ENCODE measurements around the gene CEP104.

CEP104 gene
- total RNA-seq, result 52.0 reads per million, percentile 69 among the genes with 10 or more reads in this experiment

DNA sequence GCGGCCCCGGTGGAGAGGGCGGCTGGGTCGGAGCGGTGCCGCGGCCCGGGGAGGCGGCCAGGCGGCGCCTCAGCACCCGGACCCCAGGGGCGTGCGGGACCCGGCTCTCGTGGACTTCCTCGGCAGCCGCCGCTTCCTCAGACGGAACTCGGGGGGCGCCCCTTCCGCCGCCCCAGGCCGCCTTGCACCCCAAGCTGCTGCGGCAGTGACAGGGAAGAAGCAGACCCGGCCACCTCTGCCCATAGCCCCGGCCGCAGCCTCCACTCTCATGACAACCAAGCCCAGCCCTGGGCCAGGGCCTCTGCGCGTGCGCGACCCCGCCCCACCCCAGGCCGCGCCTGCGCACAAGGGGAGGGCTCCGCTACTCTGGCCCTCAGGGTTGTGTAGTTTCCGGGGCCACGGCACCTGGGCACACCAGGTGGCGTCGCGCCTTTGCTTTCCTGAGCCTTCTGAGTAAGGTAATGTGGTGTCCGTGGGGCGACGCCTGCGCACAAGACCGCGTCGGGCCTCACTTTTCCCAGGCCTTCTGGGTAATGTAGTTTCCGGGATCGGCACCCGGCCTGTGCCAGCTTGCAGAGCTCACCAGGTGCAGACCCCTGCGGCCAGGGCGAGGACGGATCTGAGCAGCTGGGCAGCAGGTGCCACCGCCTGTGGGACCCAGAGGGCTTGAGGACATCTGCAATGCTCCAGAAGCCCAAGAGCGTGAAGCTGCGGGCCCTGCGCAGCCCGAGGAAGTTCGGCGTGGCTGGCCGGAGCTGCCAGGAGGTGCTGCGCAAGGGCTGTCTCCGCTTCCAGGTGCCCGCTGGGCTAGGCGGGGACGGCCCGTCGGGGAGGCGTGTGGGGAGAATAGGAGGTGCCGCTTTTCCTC, at the start of gene CEP104, which contains the start of gene DFFB:
Gene CEP104, minus strand, starts transcription at position 289 of the 868 bp plus-strand sequence. CDS start 4,804 bp downstream, outside the sequence.
Gene DFFB, plus strand, starts transcription at position 554 of the 868 bp plus-strand sequence. Its CDS starts 128 bp downstream, at position 682.
- peak; percentile 95 for DNase-seq

DNA sequence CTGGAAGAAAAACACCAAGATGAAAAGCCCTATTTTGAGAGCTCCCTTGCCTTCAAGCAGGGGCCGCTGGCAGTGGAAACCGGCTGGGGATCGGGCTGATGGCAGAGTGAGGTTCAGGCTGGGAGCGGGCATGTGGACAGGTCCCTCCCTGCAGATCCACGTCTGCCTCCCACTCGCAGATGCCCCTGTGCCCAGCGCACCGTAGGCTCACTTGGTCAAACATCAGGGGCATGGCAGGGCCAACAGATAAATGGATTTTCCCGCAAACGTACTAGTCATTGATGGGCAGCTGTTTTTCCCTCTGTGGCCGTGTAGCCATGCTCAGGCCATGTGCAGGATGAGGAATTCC, 49.6 kb upstream of the CEP104 start:
- DNase-seq, result no peak

DNA sequence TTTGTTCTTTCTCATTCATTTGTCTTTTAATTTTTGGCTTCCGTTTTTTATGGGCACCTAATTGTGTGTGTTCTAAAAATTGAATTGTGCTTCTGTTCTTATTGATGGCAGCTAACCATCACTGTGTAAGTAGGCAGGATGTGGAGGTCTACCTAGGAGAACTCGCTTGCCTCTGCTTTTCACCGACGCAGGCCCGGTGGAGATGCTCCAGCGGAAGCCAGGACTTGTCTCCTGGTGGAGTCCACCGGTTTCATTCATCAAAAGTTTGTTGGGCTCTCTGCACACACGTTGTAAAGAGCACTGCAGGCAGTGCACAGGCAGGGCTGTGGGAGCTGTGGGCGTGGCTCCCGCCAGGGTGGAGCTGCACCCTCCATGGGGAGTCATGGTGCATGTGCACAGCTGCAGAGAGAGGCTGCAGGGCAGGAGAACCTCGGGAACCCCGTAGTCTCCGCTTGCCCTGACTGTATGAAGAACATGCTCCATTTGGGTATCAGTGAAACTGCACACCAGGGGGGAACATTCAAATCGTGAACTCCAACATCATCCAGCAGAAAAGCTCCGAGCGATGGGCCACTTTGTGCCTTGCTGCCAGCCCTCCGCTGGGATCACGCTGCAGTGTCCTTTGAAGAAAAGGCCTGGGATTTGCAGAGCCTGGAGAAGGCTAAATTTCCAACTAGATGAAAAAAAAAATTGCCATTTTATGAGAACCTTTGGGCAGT, 49.1 kb upstream of the CEP104 start:
- DNase-seq, result no peak

DNA sequence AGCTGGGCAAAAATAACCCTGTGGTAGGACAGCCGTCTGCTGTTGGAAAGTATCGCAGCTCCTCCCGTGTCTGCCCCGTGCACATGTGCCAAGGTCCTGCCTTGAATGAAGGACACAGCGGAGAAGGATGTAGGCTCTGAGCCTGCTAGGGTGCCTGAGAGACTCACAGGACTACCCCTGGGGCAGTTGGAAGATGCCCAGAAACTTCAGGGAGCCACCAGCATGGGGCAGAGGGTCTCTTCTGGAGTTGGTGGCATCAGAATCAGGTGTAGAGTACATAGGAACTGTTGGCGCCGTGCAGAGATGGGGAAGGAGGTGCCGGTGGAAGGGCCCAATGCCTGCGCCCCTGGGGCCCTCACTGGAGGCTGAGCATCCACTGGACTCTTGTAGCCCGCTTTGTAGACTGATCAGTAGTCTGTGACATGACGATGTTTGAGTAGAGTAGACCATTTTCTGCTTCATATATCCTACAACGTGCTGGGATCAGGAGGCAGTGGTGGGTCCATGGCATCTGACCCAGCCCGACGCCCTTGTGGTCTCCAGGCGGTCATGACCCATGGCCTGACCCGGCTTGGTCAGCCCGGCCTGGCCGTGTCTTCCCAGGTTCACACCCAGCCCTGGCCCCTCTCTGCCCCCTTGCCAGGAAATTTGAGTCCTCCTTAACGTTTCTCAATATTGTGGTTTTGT, 48.4 kb upstream of the CEP104 start:
- DNase-seq, result no peak

DNA sequence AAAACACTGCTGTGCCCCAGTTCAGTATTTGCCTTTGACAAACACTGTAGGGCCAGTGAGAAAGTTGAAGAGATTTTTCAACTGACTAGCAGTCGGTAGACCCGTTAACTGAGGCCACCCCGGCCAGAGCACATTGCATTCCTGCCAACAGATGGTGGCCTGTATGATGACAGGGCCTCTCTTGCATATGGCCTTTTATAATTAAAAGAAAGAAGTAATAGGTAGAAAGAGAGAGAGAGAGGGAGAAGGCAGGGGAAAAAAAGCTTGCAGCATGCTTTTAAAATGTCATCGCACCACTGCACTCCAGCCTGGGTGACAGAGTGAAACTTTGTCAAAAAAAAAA, 47.8 kb upstream of the CEP104 start:
- DNase-seq, result no peak

DNA sequence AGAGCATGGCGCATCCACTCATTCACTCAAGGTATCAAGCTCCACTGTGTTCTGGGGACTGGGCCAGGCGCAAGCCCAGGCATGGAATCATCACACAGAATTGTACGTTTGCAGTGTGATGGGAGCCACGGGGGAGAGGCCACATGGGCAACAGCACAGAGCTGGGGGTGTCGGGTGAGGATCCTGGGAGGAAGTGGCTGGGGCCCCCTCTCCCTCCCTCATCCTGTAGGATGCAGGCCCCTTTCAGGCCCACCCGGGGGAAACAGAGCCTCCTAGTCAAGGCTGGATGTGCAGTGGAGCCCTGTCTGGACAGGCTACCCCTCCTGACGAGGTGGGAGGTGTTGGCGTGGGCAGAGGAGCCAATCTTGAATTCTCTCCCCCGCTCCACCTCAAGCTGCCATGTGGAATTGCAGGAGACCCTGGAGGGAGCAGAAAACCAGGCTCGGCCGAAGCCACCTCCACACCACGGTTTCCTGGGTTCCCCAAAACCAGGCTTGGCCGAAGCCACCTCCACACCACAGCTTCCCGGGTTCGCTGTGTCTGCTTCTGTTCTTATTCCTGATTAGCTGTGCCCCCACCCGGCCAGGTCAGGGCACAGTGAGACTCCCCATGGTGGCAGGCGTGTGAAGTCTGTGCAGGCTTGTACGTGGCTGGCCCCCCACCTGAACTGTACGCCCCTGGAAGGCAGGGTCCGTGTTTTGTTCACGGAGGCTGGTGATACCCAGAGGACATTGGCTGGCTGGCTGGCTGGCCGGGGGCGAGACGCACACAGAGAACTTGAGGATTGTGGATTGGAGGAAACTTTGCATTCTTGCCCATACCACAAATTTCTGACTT, 47.2 kb upstream of the CEP104 start:
- DNase-seq, result no peak

DNA sequence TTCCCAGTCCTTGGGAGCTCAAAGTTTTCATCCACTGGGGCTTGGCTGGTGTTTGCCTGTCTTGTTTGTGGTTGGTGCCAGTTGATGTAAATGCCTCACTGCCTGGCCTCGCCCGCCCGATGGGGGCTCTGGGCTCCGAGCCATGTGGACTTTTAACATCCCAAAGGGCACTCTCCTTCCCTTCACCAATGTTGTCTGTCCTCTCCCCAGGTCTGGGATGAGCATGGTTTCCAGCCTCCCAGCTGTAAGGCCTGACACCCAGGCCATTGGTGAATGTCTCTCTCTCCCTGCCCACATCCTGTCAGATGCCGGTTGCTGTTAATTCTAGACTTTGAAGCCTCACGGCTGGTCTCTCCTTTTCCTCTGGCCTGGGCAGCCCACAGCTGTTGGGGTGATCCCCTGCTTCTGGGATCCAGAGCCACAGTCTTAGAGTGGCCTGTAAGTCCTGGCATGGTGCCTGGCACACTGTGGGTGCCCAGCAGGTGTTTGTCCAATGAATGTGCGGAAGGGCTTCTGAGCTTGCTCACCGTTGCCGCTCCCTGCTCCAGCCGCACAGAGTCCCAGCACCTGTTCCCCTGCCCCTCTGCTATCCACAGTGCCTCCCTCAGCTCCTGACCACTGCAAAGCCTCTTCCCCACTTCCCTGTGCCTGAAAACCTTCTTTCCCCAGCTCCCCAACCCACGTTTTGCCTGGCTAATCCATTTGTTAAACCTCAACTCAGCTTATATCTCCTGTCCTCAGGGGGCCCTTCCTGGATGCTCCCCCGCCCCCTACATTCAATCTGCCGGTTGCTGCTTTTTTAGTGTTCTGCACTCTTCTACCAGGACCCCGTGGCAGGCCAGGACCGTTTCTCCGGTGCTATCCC, 46.4 kb upstream of the CEP104 start:
- DNase-seq, result no peak

DNA sequence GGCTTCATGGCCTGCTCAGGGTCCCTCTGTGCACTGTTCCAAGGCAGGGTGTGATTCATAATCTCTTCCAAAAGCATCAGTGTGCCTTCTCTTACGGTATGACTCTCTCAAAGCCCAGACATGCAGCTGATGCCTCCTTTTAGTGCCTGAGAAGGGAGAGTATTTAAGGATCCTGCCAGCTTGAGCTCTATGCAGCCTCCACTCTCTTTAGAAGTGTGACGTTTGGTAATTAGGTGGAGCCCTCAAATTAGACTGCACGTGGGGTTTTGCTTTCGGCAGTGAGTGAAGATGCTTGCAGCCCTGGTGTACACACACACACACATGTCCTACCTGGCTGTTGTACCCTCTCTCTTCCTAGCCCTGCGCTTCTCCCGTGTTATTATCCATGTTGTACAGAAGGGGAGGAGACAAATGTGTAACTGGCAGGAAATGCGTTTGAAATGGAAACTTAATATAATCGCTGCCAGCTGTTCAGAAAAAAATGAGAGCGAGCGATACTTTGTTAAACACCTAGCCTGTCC, 45.6 kb upstream of the CEP104 start:
- DNase-seq, result no peak

DNA sequence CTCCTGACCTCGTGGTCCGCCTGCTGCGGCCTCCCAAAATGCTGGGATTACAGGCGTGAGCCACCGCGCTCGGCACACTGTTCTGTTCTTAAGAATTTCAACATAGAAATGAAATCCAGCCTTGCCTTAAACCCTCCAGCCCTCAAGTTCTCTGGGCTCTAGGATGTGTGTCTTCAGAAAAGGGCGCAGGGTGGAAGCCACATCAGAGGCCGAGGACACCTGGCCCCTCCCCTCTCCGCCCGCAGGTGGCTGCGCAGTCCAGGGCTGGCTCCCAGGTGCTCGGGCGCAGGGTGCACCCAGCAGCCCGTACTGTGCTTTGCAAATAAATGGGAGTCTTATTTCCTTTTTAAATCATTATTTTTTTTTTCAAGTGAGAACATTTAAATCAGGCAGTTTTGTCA, 45.1 kb upstream of the CEP104 start:
- no peak for DNase-seq

DNA sequence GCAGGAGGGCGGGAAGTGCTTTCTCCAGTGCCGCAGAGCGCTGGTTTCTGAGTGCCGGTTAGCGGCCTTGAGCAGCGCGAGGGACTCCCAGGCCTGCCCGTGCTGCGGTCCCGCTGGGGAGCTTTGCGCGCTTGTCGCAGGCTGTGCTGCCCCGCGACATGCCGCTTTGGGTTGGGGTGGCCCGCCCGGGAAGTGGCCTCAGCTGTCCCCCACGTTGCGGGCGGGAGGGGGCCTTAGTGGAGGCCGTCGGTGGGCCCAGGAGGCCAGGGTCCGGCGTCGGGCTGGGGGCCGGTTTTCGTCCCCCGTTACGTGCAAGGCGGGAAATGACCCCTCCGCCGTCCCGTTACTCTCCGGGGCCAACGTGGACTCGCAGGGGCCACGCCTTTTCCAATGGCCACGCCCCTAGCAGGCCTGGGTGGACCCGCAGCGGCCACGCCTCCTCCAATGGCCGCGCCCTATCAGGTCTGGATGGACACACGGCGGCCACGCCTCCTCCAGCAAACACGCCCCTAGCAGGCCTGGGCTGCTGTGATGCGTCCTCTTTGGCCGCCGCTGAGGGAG, 44.0 kb upstream of the CEP104 start:
- DNase-seq, result peak; percentile 67

DNA sequence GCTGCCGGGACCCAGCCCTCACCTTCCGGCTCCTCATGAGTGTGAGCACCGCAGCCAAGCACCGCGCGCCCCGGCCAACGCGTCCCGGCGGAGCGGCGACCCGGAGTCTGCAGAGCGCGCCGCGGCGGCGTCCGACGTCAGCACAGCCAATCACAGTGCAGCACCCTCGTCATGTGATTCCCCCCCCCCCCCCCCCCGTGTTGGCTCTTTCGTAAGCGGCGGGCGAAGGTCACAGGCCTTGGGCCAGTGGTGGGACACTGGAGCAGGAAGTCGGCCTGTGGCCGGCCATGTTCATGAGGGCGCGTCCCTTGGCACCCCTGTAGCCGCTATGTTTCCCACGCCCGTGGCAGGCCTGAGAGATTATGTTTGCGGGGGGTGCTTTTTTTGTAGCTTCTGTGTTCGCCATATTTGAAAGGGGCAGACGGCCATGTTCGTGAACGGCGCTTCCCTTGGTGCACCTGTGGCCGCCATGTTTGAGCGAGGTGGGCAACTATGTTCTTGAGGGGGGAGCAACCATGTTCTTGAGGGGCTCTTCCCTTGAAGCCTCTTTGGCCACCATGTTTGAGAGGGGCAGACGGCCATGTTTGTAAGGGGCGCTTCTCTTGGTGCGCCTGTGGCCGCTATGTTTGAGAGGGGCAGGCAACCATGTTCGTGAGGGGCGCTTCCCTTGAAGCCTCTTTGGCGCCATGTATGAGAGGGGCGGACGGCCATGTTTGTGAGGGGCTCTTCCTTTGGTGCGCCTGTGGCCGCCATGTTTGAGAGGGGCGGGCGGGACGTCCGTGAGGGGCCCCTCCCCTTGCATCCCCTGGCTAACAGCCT, 43.3 kb upstream of the CEP104 start, which contains the start of gene C1orf174:
Gene C1orf174, minus strand, starts transcription at position 123 of the 819 bp plus-strand sequence. Its CDS starts 86 bp downstream, at position 37.
- peak; percentile 92 for DNase-seq

DNA sequence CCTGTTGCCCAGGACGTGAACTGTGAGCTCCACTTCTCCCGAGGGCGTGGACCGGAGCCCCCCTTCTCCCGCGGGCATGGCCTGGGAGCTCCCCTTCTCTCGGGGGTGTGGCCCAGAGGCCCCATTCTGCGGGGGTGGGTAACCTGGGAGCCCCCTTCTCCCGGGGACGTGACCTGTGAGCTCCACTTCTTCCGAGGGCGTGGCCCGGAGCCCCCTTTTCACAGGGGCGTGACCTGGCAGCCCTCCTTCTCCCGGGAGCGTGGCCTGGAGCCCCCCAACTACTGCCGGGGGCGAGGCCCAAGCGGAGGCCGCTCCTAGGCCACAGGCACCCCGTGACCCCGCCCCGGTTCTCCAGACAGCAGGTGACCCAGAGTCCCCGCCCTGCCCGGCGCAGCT, 42.7 kb upstream of the CEP104 start:
- DNase-seq, result no peak

DNA sequence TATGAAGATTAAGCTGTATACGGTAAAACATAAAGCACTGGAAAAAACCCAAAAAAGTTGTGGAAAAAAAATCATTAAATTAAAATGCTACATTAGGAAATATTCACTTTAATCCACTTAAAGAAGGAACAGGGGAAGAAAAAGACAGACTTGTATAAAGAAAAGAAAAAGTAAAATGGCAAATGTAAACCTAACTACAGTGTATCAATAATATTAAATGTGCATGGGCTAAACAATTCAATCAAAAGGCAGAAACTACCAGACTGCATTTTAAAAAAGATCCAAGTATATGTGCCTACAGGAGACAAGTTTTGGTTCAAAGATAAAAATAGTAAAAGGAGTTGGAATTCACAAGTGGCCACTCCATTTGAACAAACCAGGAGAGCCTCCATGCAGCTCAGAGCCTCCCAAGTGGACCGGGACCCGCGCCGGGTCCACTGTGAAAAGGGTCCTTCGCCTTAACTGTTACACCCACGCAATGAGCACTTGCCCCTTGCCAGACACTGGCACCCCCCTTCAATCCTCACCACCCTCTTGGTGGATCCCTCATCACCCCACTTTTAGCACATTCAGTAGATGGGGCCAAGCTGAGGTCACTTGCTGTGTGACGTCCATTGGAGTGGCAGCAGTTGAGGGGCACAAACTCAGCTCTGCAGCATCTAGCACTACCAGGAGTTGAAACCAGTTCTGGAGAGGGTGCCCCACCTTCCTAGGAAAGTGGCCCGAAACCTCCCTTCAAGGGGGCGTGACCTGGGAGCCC, 42.2 kb upstream of the CEP104 start:
- no peak for DNase-seq

DNA sequence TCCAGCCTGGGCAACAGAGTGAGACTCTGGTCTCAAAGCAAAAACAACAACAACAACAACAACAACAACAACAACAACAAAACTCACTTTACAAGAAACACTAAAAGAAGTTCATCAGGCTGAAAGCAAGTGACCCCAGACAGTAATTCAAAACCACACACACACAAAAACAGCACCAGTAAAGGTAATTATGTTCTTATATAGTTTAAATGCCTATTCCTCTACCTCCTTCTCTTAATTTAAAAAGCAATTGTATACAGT, 41.4 kb upstream of the CEP104 start:
- no peak for DNase-seq

DNA sequence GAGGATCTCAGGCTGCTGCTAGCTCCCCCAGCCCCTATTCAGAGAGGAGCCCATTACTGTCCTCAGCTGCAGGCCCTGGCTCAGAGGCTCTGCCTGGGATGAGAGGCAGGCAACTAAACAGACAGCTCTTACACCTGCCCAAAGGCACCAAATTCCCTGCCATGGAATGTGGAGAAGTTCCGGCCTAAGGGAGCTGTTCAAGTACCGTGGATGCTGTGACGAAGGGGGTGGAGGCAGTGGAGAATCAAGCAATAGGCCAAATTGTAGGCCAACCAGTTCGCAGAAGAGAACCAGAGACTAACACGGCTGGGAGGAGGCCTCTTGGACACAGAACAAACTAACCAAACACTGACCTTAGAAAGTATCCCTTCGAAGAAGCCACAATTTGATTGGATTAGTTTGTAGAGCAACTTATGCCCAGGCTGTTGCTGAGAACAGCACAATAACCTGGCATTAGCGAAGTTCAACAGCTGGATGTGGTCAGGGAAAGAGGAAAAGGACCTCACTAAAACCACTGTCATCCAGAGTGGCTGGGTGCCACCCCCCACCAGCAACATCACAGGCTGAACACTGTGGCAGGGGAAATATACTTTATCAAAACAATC, 39.5 kb upstream of the CEP104 start:
- no peak for DNase-seq

DNA sequence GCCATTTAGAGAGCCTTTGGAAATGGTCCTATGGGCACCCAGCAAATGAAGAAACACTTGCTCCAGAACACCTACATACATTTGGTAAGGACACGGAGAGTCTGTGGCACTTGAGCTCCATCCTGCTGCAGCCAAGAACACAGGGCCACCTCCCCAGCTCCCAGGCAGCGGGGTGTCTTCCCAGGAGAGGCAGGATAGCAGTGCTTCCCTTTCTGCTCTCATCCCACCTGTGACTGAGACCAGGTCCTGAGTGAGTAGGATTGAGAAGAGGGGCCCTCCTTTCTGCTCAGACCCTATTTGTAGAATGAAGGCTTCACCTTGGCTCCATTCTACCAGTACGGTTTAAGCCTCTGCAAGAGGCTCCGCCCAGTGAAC, 38.9 kb upstream of the CEP104 start:
- DNase-seq, result no peak

DNA sequence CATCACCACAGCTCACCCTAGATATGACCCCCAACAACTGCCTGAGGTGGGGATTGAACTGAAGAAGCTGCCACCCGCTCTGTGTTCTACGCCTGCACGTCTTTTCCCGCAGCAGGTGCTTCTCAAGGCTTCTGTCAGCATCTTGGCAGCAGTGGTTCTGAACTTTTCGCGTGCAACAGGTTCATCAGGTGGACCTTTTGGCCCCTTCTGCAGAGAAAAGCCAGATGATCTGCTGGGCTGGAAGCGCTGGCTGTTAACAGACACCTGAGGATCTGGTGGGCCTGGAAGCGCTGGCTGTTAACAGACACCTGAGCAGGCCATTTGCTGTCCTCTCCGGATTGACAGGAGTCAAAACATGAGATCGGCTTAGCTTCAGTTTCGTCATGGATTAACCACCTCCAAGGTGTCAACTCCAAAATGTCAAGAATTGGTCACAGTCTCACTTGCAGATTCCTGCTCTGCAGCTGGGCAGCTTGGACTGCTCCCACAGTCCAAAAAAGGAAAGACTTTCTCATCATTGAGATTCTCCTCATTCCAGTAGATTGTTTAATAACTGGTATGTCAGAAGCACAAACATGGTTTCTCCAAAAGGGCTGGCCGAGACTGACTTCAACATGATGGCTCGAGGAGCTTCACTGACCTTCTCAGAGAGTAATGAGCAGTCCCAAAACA, 38.4 kb upstream of the CEP104 start:
- DNase-seq, result no peak

DNA sequence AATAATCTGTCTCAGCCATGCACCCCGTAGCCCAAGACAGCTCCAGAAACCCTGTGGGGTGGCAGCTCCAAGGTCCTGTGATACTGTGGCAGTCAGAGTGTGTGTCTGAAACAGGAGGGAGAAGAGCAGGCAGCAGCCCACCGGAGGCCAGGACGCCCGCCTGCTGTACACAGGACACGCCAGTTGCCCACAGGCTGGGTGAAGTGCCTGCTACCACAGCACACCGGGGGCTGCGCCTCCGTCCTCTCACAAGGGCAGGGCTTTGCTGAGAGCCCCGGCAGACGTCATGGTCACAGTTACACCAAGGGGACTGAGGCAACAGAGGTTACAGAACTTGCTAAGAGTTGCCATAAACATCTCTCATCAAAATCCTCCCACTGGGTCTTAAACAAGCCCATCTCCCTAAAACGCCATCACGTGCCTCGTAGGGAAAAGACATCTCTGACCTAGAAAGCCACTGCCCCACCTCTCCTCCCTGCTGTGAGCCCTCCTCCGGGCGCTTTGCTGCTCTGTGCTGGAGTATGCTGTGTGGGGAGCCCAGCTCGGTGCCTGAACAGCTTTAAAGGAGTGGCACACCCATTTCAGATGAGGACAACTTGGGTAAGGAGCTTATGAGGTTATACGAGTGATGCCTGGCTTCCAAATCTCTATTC, 37.7 kb upstream of the CEP104 start:
- DNase-seq, result no peak

Measured in effector CD4-positive, alpha-beta T cell (primary cell).